Skeletal muscle tissue (tissue), 4 donors: ENCODE results near the gene PCBP4. TPM values are rescaled to one million over a fixed set of nuclear protein-coding genes. Genes with fewer than 3 reads are reported as not detected.
A peak's percentile ranks its signal among the peaks of the same experiment; 100 is the strongest.

Experiments used
- H3K27ac ChIP-seq: one replicate; pipeline ENCODE4 v1.7.0; 2013; ENCODE audit warnings: mild to moderate bottlenecking, low read depth, low read length, inconsistent platforms
- H3K27me3 ChIP-seq, 3 donors: one replicate each; pipeline ENCODE4 v1.7.0; 2013; ENCODE audit warnings: low read length in 3 of 3; ENCODE audit not compliant: control insufficient read depth in 3 of 3, insufficient read depth in 3 of 3
- H3K36me3 ChIP-seq, 3 donors: one replicate each; pipeline ENCODE4 v1.7.0; 2013; ENCODE audit warnings: low read length in 3 of 3; ENCODE audit not compliant: control insufficient read depth in 3 of 3, insufficient read depth in 3 of 3
- H3K4me1 ChIP-seq, 3 donors: one replicate each; pipeline ENCODE4 v1.7.0; 2013; ENCODE audit warnings: low read length in 3 of 3, mild to moderate bottlenecking in 3 of 3; ENCODE audit not compliant: control insufficient read depth in 3 of 3, insufficient read depth in 3 of 3
- H3K4me3 ChIP-seq, 3 donors: one replicate each; pipeline ENCODE4 v1.7.0; 2013; ENCODE audit warnings: low read length in 3 of 3
- H3K9ac ChIP-seq, 3 donors: one replicate each; pipeline ENCODE4 v1.7.0; 2013; ENCODE audit warnings: low read length in 3 of 3, mild to moderate bottlenecking in 3 of 3, moderate library complexity in 2 of 3, low read depth in 1 of 3
- H3K9me3 ChIP-seq, 3 donors: one replicate each; pipeline ENCODE4 v1.7.0; 2013; ENCODE audit warnings: low read length in 3 of 3; ENCODE audit not compliant: control insufficient read depth in 3 of 3
- total RNA-seq: library from RNA; depleted of rRNA; stranded (reverse); fragments of >200 nt; gene quantifications from one replicate; pipeline ENCODE4 v1.2.3, GENCODE V29; 2014
- donor health status: Osteomylitis.

The PCBP4 gene
- total RNA-seq, 1 donor from 2014 or later = 33.4 TPM

DNA sequence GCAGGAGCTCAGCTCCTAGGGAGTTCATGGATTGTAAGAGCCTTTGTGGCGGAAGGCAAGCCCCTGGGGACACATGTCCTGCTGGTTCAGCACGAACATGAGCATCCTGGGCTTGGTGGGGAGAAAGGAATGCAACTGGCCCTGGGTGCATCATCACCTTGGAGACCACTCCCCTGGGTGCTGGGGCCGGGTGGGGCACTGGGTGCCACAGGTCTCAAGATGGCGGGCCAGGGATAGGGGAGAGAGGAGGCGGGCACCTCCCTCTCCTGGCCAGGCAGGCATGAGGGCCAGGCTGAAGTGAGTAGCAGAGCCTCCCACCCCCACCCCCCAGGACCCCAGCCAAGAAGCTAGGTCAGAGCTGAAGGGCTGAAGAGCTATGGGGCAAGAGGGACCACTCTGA, 768 bp downstream of the PCBP4 start:
- Histone ChIP-seq H3K4me1 (peaks cover 74 to 92% (median 84%) of the 10 kb centered on the region in 3 donors), H3K27me3 (no peaks in the 10 kb centered on the region), H3K27ac (peak overlapping the region; percentile 80), H3K9me3 (no peaks in the 10 kb centered on the region), H3K4me3 (peak overlapping the region; percentile 74 to 97 (median 91)), H3K9ac (peak overlapping the region; percentile 81 to 98 (median 94)), H3K36me3 (peaks cover 0 to 3% (median 2%) of the 10 kb centered on the region in 3 donors)

GRCh38 chr3:51966016-51966415, 1.2 kb downstream of the PCBP4 start:
- Histone ChIP-seq H3K27ac (peak overlapping the region; percentile 80), H3K36me3 (peaks cover 1 to 3% (median 2%) of the 10 kb centered on the region in 3 donors), H3K27me3 (no peaks in the 10 kb centered on the region), H3K9ac (peak overlapping the region in 2 of 3 donors; percentile 81 to 98), H3K4me3 (peak overlapping the region in 2 of 3 donors; percentile 74 to 97), H3K4me1 (peaks cover 74 to 90% (median 87%) of the 10 kb centered on the region in 3 donors), H3K9me3 (no peaks in the 10 kb centered on the region)

DNA sequence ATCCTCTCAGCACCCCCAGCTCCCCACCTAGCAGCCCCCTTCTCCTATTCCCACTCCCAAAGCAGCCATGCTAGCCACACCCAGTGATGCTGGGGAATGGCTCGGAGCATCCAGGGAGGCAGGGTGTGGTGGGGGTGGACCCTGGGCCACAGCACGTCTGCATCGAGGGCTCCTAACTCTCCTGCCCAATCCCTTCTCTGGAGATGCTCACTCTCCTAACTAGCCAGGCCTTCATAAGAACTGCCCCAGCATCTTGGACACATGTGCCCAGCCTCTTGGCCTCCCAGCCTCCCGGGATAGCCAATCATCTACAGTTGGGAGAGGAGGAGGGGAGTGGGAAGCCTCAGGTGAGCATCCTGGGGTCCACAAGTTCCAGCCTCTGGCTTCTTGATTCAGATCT, 2.7 kb downstream of the PCBP4 start:
- no peaks in the 10 kb centered on the region for H3K9me3 ChIP-seq
- H3K4me1 ChIP-seq = peaks cover 60 to 75% (median 72%) of the 10 kb centered on the region in 3 donors
- peak overlapping the region; percentile 86 for H3K27ac ChIP-seq
- H3K27me3 ChIP-seq = no peaks in the 10 kb centered on the region
- peak overlapping the region in 1 of 3 donors; percentile 98 for H3K9ac ChIP-seq
- peaks cover 9 to 16% (median 11%) of the 10 kb centered on the region in 3 donors for H3K36me3 ChIP-seq
- peak overlapping the region in 1 of 3 donors; percentile 35 for H3K4me3 ChIP-seq

DNA sequence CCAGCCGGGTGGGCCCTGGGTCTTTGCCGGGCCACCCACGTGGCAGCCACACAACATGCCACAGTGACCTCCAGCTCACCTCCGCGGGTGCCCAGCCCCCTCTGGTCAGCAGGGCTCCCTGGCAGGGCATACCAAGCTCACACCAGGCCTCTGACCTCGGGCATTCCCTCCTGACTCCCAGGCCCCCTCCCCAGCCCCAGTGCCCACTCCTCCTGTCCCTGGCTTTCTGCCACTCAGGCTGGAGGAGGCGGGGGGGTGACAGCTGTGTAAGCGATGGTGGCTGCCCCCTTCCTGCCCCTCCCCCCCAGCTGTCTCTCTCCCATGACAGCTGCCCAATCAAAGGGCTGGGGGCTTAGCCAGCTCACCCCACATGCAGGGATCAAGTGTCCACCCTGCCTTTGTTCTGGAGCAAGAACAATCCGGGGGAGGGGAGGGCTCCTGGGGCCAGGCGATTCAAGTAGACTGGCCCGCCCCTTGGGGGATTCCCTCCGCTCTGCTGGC, 3.3 kb downstream of the PCBP4 start:
- H3K9ac ChIP-seq = peak overlapping the region in 2 of 3 donors; percentile 23 to 98
- no peaks in the 10 kb centered on the region for H3K9me3 ChIP-seq
- H3K4me1 ChIP-seq = peaks cover 55 to 69% (median 68%) of the 10 kb centered on the region in 3 donors
- no peaks in the 10 kb centered on the region for H3K27me3 ChIP-seq
- peaks cover 9 to 21% (median 15%) of the 10 kb centered on the region in 3 donors for H3K36me3 ChIP-seq
- H3K4me3 ChIP-seq = peak overlapping the region in 1 of 3 donors; percentile 35
- peak overlapping the region; percentile 86 for H3K27ac ChIP-seq

GRCh38 chr3:51962854-51963530, 4.3 kb downstream of the PCBP4 start:
- H3K27ac ChIP-seq = peak overlapping the region; percentile 86
- peaks cover 49 to 61% (median 61%) of the 10 kb centered on the region in 3 donors for H3K4me1 ChIP-seq
- no peaks in the 10 kb centered on the region for H3K9me3 ChIP-seq
- peak overlapping the region in 1 of 3 donors; percentile 29 for H3K4me3 ChIP-seq
- peak overlapping the region in 2 of 3 donors; percentile 61 to 98 for H3K9ac ChIP-seq
- peaks cover 16 to 28% (median 20%) of the 10 kb centered on the region in 3 donors for H3K36me3 ChIP-seq
- H3K27me3 ChIP-seq = no peaks in the 10 kb centered on the region

GRCh38 chr3:51961602-51962569, 5.4 kb downstream of the PCBP4 start:
- Histone ChIP-seq H3K36me3 (peaks cover 17 to 37% (median 23%) of the 10 kb centered on the region in 3 donors), H3K9ac (peak overlapping the region in 2 of 3 donors; percentile 61 to 98), H3K4me3 (no peak overlapping the region), H3K4me1 (peaks cover 46 to 60% (median 57%) of the 10 kb centered on the region in 3 donors), H3K9me3 (no peaks in the 10 kb centered on the region), H3K27me3 (no peaks in the 10 kb centered on the region), H3K27ac (no peak overlapping the region)

DNA sequence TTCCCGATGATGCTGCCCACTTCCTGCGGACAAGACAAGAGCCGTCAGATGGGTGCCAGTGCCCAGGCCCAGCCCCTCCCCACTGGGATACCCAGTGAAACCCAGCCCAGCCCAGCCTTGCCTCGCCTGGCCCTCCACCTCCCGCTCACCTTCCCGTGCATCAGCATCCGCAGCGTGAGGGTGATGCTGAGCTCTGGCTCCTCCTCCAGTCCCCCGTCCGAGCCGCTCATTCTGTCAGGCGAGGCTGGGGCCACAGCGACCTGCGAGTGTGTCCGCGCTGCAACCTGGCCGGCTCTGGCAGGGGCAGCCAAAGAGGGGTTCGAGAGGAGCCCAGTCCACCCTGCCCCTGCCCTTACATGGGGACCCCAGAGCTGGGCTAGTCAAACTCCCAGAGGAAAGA, 6.2 kb downstream of the PCBP4 start:
- H3K27ac ChIP-seq = no peak overlapping the region

DNA sequence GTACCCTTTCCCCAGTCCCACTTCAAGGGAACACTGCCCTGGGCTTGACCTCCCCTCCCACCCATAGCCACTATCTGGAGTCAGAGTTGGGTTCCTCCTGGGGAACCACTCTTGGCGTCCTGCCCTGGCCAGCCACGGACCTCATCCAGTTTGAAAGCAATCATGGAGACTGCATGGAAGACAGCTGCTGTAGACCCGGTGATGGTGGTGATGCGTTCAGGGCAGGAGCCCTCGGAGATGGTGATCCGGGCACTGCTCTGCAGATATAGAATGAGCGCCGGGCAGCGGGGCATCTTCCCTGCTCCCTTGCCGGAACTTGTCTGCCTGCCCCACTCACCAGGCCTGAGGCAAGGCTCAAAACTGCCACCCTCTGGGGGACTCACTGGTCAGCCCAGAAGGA, 6.9 kb downstream of the PCBP4 start:
- H3K4me3 ChIP-seq = no peak overlapping the region
- H3K27ac ChIP-seq = no peak overlapping the region
- H3K4me1 ChIP-seq = peaks cover 39 to 58% (median 53%) of the 10 kb centered on the region in 3 donors
- H3K27me3 ChIP-seq = no peaks in the 10 kb centered on the region
- peaks cover 17 to 37% (median 23%) of the 10 kb centered on the region in 3 donors for H3K36me3 ChIP-seq
- H3K9ac ChIP-seq = no peak overlapping the region
- no peaks in the 10 kb centered on the region for H3K9me3 ChIP-seq

More for the DNA sequence above, 6.2 kb downstream of the PCBP4 start:
- Histone ChIP-seq H3K9ac (peak overlapping the region in 1 of 3 donors; percentile 64), H3K36me3 (peaks cover 17 to 37% (median 23%) of the 10 kb centered on the region in 3 donors), H3K9me3 (no peaks in the 10 kb centered on the region), H3K27me3 (no peaks in the 10 kb centered on the region), H3K4me1 (peaks cover 42 to 60% (median 56%) of the 10 kb centered on the region in 3 donors), H3K4me3 (no peak overlapping the region)

DNA sequence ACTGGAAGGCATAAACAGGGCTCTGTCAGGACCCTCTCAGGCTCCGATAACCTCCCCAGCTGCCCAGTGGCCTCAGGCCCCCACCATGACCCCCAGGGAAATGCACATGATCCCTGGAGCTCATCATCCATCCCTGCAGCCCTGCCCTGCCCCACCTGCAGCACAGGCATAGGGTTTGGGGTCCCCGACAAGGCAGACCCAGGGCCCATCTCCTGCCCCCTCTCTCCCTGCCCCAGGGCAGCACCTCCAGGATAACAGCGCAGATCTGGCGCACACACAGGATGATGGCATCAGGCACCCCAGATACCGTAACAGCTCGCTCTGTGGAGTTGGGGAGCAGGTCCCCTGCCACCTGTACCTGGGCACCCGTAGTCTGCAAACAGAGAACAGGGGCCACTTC, 7.6 kb downstream of the PCBP4 start:
- no peaks in the 10 kb centered on the region for H3K9me3 ChIP-seq
- no peak overlapping the region for H3K4me3 ChIP-seq
- no peak overlapping the region for H3K9ac ChIP-seq
- no peak overlapping the region for H3K27ac ChIP-seq
- no peaks in the 10 kb centered on the region for H3K27me3 ChIP-seq
- H3K36me3 ChIP-seq = peaks cover 17 to 37% (median 23%) of the 10 kb centered on the region in 3 donors
- H3K4me1 ChIP-seq = peaks cover 37 to 54% (median 51%) of the 10 kb centered on the region in 3 donors
